HUES64 (cell line): Measurements from ENCODE around the gene PDK2.

ENCODE experiments used
- H3K27ac ChIP-seq: 2 replicates; pipeline ENCODE4 v1.7.0; 2013; ENCODE audit warnings: low read depth, low read length, inconsistent platforms
- H3K27me3 ChIP-seq: 2 replicates; pipeline ENCODE4 v1.6.1; 2013; ENCODE audit warnings: mild to moderate bottlenecking, low read length; ENCODE audit not compliant: insufficient read depth
- H3K36me3 ChIP-seq: 2 replicates; pipeline ENCODE4 v1.6.1; 2013; ENCODE audit warnings: mild to moderate bottlenecking, low read length; ENCODE audit not compliant: insufficient read depth
- H3K4me1 ChIP-seq: 2 replicates; pipeline ENCODE4 v1.6.1; 2013; ENCODE audit warnings: mild to moderate bottlenecking, low read length, moderate library complexity; ENCODE audit not compliant: insufficient read depth
- H3K4me3 ChIP-seq: 2 replicates; pipeline ENCODE4 v1.5.1; 2013; ENCODE audit warnings: mild to moderate bottlenecking, low read length, moderate library complexity
- H3K9ac ChIP-seq: 2 replicates; pipeline ENCODE4 v1.6.1; 2013; ENCODE audit warnings: mild to moderate bottlenecking, low read depth, low read length
- H3K9me3 ChIP-seq: 2 replicates; pipeline ENCODE4 v1.6.1; 2013; ENCODE audit warnings: low read depth, low read length; ENCODE audit not compliant: insufficient read depth
- WGBS: fragments of 150-250, 120-280 bp; methylation state at CpG from one replicate; pipeline ENCODE4 v1.1.7; 2013; ENCODE audit warnings: missing lambda C conversion rate; 5-methylcytosine and 5-hydroxymethylcytosine counted together

The PDK2 gene

GRCh38 chr17:50155115-50155819, 60.1 kb downstream of the PDK2 start:
- Histone ChIP-seq H3K36me3 (no peaks in the 10 kb centered on the region), H3K4me3 (no peak overlapping the region), H3K9me3 (no peaks in the 10 kb centered on the region), H3K27ac (no peak overlapping the region), H3K9ac (no peak overlapping the region), H3K27me3 (peaks cover 4% of the 10 kb centered on the region), H3K4me1 (peaks cover 19% of the 10 kb centered on the region)
- WGBS: 78% methylated on average over 6 of the region's 8 CpGs

- H3K4me3 ChIP-seq: no peak overlapping the region
- H3K4me1 ChIP-seq: peaks cover 14% of the 10 kb centered on the region
- no peaks in the 10 kb centered on the region for H3K36me3 ChIP-seq
- H3K27me3 ChIP-seq: 0 out of 2 replicates have a peak, but pooled peaks cover 3% of the 10 kb centered on the region
- H3K9me3 ChIP-seq: no peaks in the 10 kb centered on the region
- 93% methylated on average over 4 of the region's 4 CpGs for WGBS
- H3K9ac ChIP-seq: no peak overlapping the region
- no peak overlapping the region for H3K27ac ChIP-seq
Measured at GRCh38 chr17:50157891-50158290, 62.7 kb downstream of the PDK2 start.

DNA sequence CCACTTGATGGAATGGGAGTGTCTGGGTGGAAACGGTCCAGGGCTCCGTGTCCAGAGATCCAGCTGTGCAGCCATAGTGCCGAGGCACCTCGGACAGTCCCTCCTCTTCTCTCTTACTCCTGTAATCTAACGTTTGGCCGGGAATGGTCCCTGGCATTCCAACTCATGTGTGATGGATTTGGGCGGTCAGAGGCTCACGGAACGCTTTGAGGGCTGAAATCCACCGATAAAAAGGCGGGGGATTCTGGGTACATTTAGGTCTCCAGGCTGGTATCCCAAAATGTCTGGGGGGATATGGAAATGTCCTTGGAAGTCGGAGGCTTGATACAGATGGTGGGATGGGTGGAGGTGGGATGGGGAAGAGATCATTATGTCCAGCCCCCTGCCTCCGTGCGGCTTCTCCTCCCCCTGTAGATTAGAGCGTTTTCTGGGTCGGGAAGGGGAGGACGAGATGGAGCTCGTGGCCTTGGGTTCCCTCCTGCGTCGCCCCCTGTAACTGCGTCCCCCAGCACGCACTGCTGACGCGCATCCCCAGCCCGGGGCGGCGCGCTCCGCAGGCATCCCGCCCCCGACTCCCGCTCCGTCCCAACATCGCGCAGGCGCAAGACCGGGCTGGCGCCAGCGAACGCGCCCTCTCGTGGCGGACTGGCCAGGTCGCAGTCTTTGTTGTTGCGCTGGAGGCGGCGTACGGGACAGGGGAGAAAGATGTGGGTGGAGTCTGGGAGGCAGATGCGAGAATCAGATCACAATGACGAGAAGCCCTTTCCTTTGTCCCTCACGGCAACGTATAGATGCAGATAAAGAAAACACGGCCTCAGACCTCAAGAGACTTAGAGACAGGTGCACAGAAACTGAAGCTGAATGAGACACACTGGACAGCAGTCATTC, 66.1 kb downstream of the PDK2 start:
- H3K27ac ChIP-seq: no peak overlapping the region
- H3K4me3 ChIP-seq: peak overlapping the region; percentile 59
- H3K9me3 ChIP-seq: no peaks in the 10 kb centered on the region
- H3K9ac ChIP-seq: peak overlapping the region; percentile 42
- peaks cover 3% of the 10 kb centered on the region; the same call in 1 of the 2 replicates for H3K4me1 ChIP-seq
- 2% methylated on average over 53 of the region's 53 CpGs for WGBS
- H3K36me3 ChIP-seq: no peaks in the 10 kb centered on the region
- 0 out of 2 replicates have a peak, but pooled peaks cover 3% of the 10 kb centered on the region for H3K27me3 ChIP-seq
